Loucy (cell line): ENCODE data around the gene RPH3AL.

Experiments
- EZH2phosphoT487 ChIP-seq: fragments of 200-600 bp; IDR thresholded peaks from 2 replicates; pipeline ENCODE4 v1.6.1; 2018; ENCODE audit warnings: antibody characterized with exemption, mild to moderate bottlenecking, moderate library complexity, borderline replicate concordance
- TF ChIP-seq, protein P1 (sequence below): fragments of 200-600 bp; sonication (generic); conservative IDR thresholded peaks from 2 replicates; pipeline ENCODE4 v1.5.1; 2014; ENCODE audit warnings: mild to moderate bottlenecking, antibody characterized with exemption, low read length

GRCh38 chr17:313231-313630 lies 39.4 kb downstream of the RPH3AL start:
- TF ChIP-seq, protein P1, sequence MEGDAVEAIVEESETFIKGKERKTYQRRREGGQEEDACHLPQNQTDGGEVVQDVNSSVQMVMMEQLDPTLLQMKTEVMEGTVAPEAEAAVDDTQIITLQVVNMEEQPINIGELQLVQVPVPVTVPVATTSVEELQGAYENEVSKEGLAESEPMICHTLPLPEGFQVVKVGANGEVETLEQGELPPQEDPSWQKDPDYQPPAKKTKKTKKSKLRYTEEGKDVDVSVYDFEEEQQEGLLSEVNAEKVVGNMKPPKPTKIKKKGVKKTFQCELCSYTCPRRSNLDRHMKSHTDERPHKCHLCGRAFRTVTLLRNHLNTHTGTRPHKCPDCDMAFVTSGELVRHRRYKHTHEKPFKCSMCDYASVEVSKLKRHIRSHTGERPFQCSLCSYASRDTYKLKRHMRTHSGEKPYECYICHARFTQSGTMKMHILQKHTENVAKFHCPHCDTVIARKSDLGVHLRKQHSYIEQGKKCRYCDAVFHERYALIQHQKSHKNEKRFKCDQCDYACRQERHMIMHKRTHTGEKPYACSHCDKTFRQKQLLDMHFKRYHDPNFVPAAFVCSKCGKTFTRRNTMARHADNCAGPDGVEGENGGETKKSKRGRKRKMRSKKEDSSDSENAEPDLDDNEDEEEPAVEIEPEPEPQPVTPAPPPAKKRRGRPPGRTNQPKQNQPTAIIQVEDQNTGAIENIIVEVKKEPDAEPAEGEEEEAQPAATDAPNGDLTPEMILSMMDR: no peak
- no peak for TF ChIP-seq EZH2phosphoT487
